GM23248 (cell line): ENCODE measurements around the gene CCDC107. TPM values are rescaled to one million over a fixed set of nuclear protein-coding genes. Genes with fewer than 3 reads are reported as not detected.

ENCODE experiments used
- DNase-seq: peaks from one replicate; pipeline ENCODE4 v3.0.0-alpha.2; 2015
- H2AFZ ChIP-seq: fragments of 200-600 bp; sonication (generic); 2 replicates; pipeline ENCODE4 v1.6.1; 2016; ENCODE audit warnings: antibody characterized with exemption
- H3F3A ChIP-seq: fragments of 200-600 bp; sonication (generic); 2 replicates; pipeline ENCODE4 v1.6.1; 2016; ENCODE audit warnings: mild to moderate bottlenecking, antibody characterized with exemption, mixed run types; ENCODE audit not compliant: insufficient read depth
- H3K27ac ChIP-seq: fragments of 200-600 bp; sonication (generic); 2 replicates; pipeline ENCODE4 v1.5.1; 2016; ENCODE audit warnings: mild to moderate bottlenecking
- H3K27me3 ChIP-seq: fragments of 200-600 bp; sonication (generic); replicated peaks from 2 replicates; pipeline ENCODE4 v1.6.1; 2016; ENCODE audit warnings: mild to moderate bottlenecking; ENCODE audit not compliant: insufficient read depth
- H3K36me3 ChIP-seq: fragments of 200-600 bp; sonication (generic); 2 replicates; pipeline ENCODE4 v1.6.1; 2016; ENCODE audit warnings: low read depth, mild to moderate bottlenecking
- H3K4me1 ChIP-seq: fragments of 200-600 bp; sonication (generic); 2 replicates; pipeline ENCODE4 v1.6.1; 2016; ENCODE audit warnings: mild to moderate bottlenecking; ENCODE audit not compliant: insufficient read depth
- H3K4me2 ChIP-seq: fragments of 200-600 bp; sonication (generic); one replicate; pipeline ENCODE4 v1.6.1; 2016; ENCODE audit warnings: mild to moderate bottlenecking; ENCODE audit not compliant: unreplicated experiment
- H3K4me3 ChIP-seq: fragments of 200-600 bp; sonication (generic); 2 replicates; pipeline ENCODE4 v1.5.1; 2016; ENCODE audit warnings: mild to moderate bottlenecking
- H3K79me2 ChIP-seq: fragments of 200-600 bp; sonication (generic); 2 replicates; pipeline ENCODE4 v1.6.1; 2016; ENCODE audit warnings: mild to moderate bottlenecking; ENCODE audit not compliant: insufficient read depth
- H3K9ac ChIP-seq: fragments of 200-600 bp; sonication (generic); 2 replicates; pipeline ENCODE4 v1.6.1; 2016; ENCODE audit warnings: mild to moderate bottlenecking
- H3K9me2 ChIP-seq: fragments of 200-600 bp; sonication (generic); 2 replicates; pipeline ENCODE4 v1.6.1; 2016; ENCODE audit warnings: mixed run types, mild to moderate bottlenecking, moderate library complexity; ENCODE audit not compliant: insufficient read depth
- H3K9me3 ChIP-seq: fragments of 200-600 bp; sonication (generic); one replicate; pipeline ENCODE4 v1.6.1; 2017; ENCODE audit warnings: low read depth
- H4K20me1 ChIP-seq: fragments of 200-600 bp; sonication (generic); 2 replicates; pipeline ENCODE4 v1.6.0; 2016; ENCODE audit not compliant: insufficient read depth
- EZH2 ChIP-seq: fragments of 200-600 bp; sonication (generic); IDR thresholded peaks from 2 replicates; pipeline ENCODE4 v1.6.1; 2018; ENCODE audit warnings: antibody characterized with exemption, mild to moderate bottlenecking; ENCODE audit not compliant: insufficient read depth, poor library complexity, severe bottlenecking
- EZH2phosphoT487 ChIP-seq: fragments of 200-600 bp; sonication (generic); IDR thresholded peaks from 2 replicates; pipeline ENCODE4 v1.6.1; 2018; ENCODE audit warnings: antibody characterized with exemption, moderate library complexity, mild to moderate bottlenecking, low read depth; ENCODE audit not compliant: insufficient read depth
- WGBS, 2 experiments: methylation state at CpG; one replicate each; pipeline ENCODE4 v1.1.6; 2015 to 2017; ENCODE audit warnings: low lambda C conversion rate in 2 of 2, low coverage in 1 of 2; ENCODE audit errors: missing lambda C conversion rate in 2 of 2; 5-methylcytosine and 5-hydroxymethylcytosine counted together
- in situ Hi-C: fragments of 300-500 bp; cut with MboI; formaldehyde crosslinking; loops from 2 replicates; pipeline ENCODE4 v1.15.0; 2020
- polyA plus RNA-seq: library from polyadenylated mRNA; unstranded; fragments of >200 nt; fragmentation: Nextera tagmentation; extraction: Ambion mirVana; gene quantifications from 2 replicates; pipeline ENCODE4 v1.2.1, GENCODE V29; 2016
- total RNA-seq: library from RNA; depleted of rRNA; stranded (reverse); fragments of >200 nt; shearing (Covaris generic); gene quantifications from 2 replicates; pipeline ENCODE4 v1.2.3, GENCODE V29; 2014

CCDC107 gene
- total and polyA plus RNA-seq, 2 experiments from 2014 or later: 28.6 to 52.8 TPM

- Histone ChIP-seq H3K4me2 (no peak overlapping the region), H3K27ac (no peak overlapping the region), H3K36me3 (peaks cover 96% of the 10 kb centered on the region), H3K27me3 (no peaks in the 10 kb centered on the region), H3K4me3 (no peak overlapping the region), H2AFZ (no peak overlapping the region), H3K9me2 (no peaks in the 10 kb centered on the region), H4K20me1 (no peaks in the 10 kb centered on the region), H3F3A (peaks cover 90% of the 10 kb centered on the region), H3K4me1 (peaks cover 4% of the 10 kb centered on the region), H3K9ac (no peak overlapping the region), H3K9me3 (no peaks in the 10 kb centered on the region), H3K79me2 (peaks cover 33% of the 10 kb centered on the region)
- DNase-seq: no peak
- TF ChIP-seq EZH2: no peak
- TF ChIP-seq EZH2phosphoT487: no peak
- in situ Hi-C loops: loop anchor here (25.0 kb wide), 1 partner anchor 89 kb away; the partner anchor contains the start of genes CD72 and TESK1
Measured at GRCh38 chr9:35700942-35701341, 42.9 kb downstream of the CCDC107 start.

DNA sequence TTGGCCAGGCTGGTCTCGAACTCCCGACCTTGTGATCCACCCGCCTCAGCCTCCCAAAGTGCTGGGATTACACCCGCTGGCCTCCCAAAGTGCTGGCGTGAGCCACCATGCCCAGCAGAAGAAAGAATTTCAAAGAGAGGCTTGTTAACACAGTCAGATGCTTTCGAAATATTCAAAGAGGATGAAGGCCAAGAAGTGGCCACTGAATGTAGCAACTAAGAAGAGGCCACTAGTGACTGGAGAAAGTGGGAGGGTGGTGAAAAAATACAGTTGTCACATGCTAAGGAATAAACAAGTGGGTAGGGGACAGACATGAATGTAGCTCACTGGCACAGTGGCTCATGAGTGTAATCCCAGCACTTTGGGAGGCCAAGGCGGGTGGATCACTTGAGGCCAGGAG, 44.6 kb downstream of the CCDC107 start:
- Histone ChIP-seq H4K20me1 (no peaks in the 10 kb centered on the region), H3F3A (peaks cover 91% of the 10 kb centered on the region), H3K4me2 (no peak overlapping the region), H3K9me2 (no peaks in the 10 kb centered on the region), H3K27ac (no peak overlapping the region), H3K4me3 (no peak overlapping the region), H3K79me2 (peaks cover 50% of the 10 kb centered on the region), H2AFZ (no peak overlapping the region), H3K4me1 (no peaks in the 10 kb centered on the region), H3K9ac (no peak overlapping the region), H3K27me3 (no peaks in the 10 kb centered on the region), H3K9me3 (no peaks in the 10 kb centered on the region), H3K36me3 (peaks cover 97% of the 10 kb centered on the region)
- in situ Hi-C loops: loop anchor here (25.0 kb wide), 1 partner anchor 90 kb away; the partner anchor contains the start of genes CD72 and TESK1
- WGBS, 2 experiments: 97 to 98% methylated on average over 7 of the region's 7 CpGs
- no peak for TF ChIP-seq EZH2
- no peak for TF ChIP-seq EZH2phosphoT487
- DNase-seq: peak; percentile 21

GRCh38 chr9:35703906-35704672, 46.0 kb downstream of the CCDC107 start:
- Histone ChIP-seq H3K79me2 (peaks cover 64% of the 10 kb centered on the region), H3K9me2 (no peaks in the 10 kb centered on the region), H3K4me1 (no peaks in the 10 kb centered on the region), H4K20me1 (no peaks in the 10 kb centered on the region), H3K27me3 (no peaks in the 10 kb centered on the region), H3F3A (peaks cover 91% of the 10 kb centered on the region), H3K4me3 (no peak overlapping the region), H3K9ac (no peak overlapping the region), H3K27ac (no peak overlapping the region), H2AFZ (no peak overlapping the region), H3K9me3 (no peaks in the 10 kb centered on the region), H3K36me3 (peaks cover 97% of the 10 kb centered on the region), H3K4me2 (no peak overlapping the region)
- no peak for TF ChIP-seq EZH2
- no peak for TF ChIP-seq EZH2phosphoT487
- WGBS, 2 experiments: 88 to 91% methylated on average over 23 to 26 of the region's 26 CpGs
- in situ Hi-C loops: loop anchor here (25.0 kb wide), 1 partner anchor 92 kb away; the partner anchor contains the start of genes CD72 and TESK1
- DNase-seq: no peak

- no peak overlapping the region for H3K9ac ChIP-seq
- no peak for DNase-seq
- H3F3A ChIP-seq: peaks cover 82% of the 10 kb centered on the region
- H4K20me1 ChIP-seq: no peaks in the 10 kb centered on the region
- no peaks in the 10 kb centered on the region for H3K27me3 ChIP-seq
- H3K9me3 ChIP-seq: no peaks in the 10 kb centered on the region
- TF ChIP-seq EZH2phosphoT487 (no peak), EZH2 (no peak)
- in situ Hi-C loops: loop anchor here (25.0 kb wide), 1 partner anchor 93 kb away; the partner anchor contains the start of genes CD72 and TESK1
- no peak overlapping the region for H3K27ac ChIP-seq
- H3K79me2 ChIP-seq: peaks cover 64% of the 10 kb centered on the region
- H3K4me1 ChIP-seq: no peaks in the 10 kb centered on the region
- WGBS, 2 experiments: 85 to 89% methylated on average over 8 of the region's 8 CpGs
- no peak overlapping the region for H3K4me3 ChIP-seq
- no peak overlapping the region for H2AFZ ChIP-seq
- no peaks in the 10 kb centered on the region for H3K9me2 ChIP-seq
- H3K36me3 ChIP-seq: peaks cover 93% of the 10 kb centered on the region
- no peak overlapping the region for H3K4me2 ChIP-seq
Measured at GRCh38 chr9:35705372-35705771, 47.3 kb downstream of the CCDC107 start.
